Natural killer cell (primary cell): Measurements from ENCODE around the gene ETV1. TPM values are rescaled to one million over a fixed set of nuclear protein-coding genes. Genes with fewer than 3 reads are reported as not detected.

Source experiments
- ATAC-seq, 3 donors: fragments of 150-1000 bp in 2 of 3; fragments of 200-7000 bp in 1 of 3; cut with Tn5 transposase; 1 replicate in 1 of 3; 2 replicates in 2 of 3; pipeline ENCODE4 v1.10.0; 2021; ENCODE audit warnings: mild to moderate bottlenecking in 2 of 3, moderate library complexity in 2 of 3
- DNase-seq, 2 donors: peaks; one replicate each; pipeline versions ENCODE4 v3.0.0 to v3.0.0-alpha.2; 2013 to 2021; ENCODE audit warnings: mixed read lengths in 1 of 2
- H3K27ac ChIP-seq: one replicate; pipeline ENCODE4 v1.5.1; 2013; ENCODE audit warnings: mild to moderate bottlenecking, low read length
- H3K27me3 ChIP-seq: one replicate; pipeline ENCODE4 v1.6.1; 2013; ENCODE audit warnings: low read length; ENCODE audit not compliant: control insufficient read depth, insufficient read depth
- H3K36me3 ChIP-seq: one replicate; pipeline ENCODE4 v1.6.1; 2013; ENCODE audit warnings: low read length; ENCODE audit not compliant: control insufficient read depth, insufficient read depth
- H3K4me1 ChIP-seq: one replicate; pipeline ENCODE4 v1.6.1; 2013; ENCODE audit warnings: low read length; ENCODE audit not compliant: control insufficient read depth, insufficient read depth
- H3K4me3 ChIP-seq: one replicate; pipeline ENCODE4 v1.5.1; 2013; ENCODE audit warnings: low read length
- H3K9me3 ChIP-seq: one replicate; pipeline ENCODE4 v1.6.1; 2013; ENCODE audit warnings: low read length; ENCODE audit not compliant: control insufficient read depth, insufficient read depth
- H3K27ac Mint-ChIP-seq, 2 donors: one replicate each; pipeline ENCODE4 v1.8.0; 2022; ENCODE audit warnings: mild to moderate bottlenecking in 2 of 2, mixed read lengths in 2 of 2, moderate library complexity in 1 of 2
- H3K27me3 Mint-ChIP-seq, 2 donors: one replicate each; pipeline ENCODE4 v1.8.0; 2022; ENCODE audit warnings: low read depth in 2 of 2, mixed read lengths in 2 of 2
- H3K36me3 Mint-ChIP-seq: one replicate; pipeline ENCODE4 v1.8.0; 2022; ENCODE audit warnings: mixed read lengths
- H3K4me1 Mint-ChIP-seq, 2 donors: one replicate each; pipeline ENCODE4 v1.8.0; 2022; ENCODE audit warnings: mixed read lengths in 2 of 2
- H3K4me3 Mint-ChIP-seq: one replicate; pipeline ENCODE4 v1.8.0; 2022; ENCODE audit warnings: mild to moderate bottlenecking, moderate library complexity, mixed read lengths
- H3K9me3 Mint-ChIP-seq, 2 donors: one replicate each; pipeline ENCODE4 v1.8.0; 2022; ENCODE audit warnings: mixed read lengths in 2 of 2
- CTCF ChIP-seq: fragments of 200-600 bp; IDR thresholded peaks from one replicate; pipeline ENCODE4 v1.8.0; 2022; ENCODE audit warnings: antibody characterized with exemption
- WGBS: methylation state at CpG from one replicate; pipeline ENCODE4 v1.1.7; 2013; ENCODE audit warnings: missing lambda C conversion rate; ENCODE audit not compliant: insufficient coverage; 5-methylcytosine and 5-hydroxymethylcytosine counted together
- intact Hi-C: fragments of 100-400 bp; cut with micrococcal nuclease; formaldehyde crosslinking; loops from one replicate; pipeline ENCODE4 v1.14.2; 2022
- total RNA-seq, 4 donors: library from RNA; stranded (reverse); fragments of 120-200 nt in 1 of 4; gene quantifications; one replicate each; pipeline versions ENCODE4 v1.2.3 to v1.2.4, GENCODE V29; 2013 to 2022

The ETV1 gene
- total RNA-seq, 3 donors from 2014 or later (not counting 1 experiment from before 2014, with no cell fraction given), result 0.53 TPM; not detected in 2

GRCh38 chr7:14023342-14023741 lies 33.9 kb upstream of the ETV1 start:
- ATAC-seq (no peak), DNase-seq (no peak)
- Mint-ChIP-seq H3K4me1 (no peaks in the 10 kb centered on the region), H3K9me3 (no peaks in the 10 kb centered on the region), H3K27me3 (peaks cover 0 to 2% of the 10 kb centered on the region in 2 donors), H3K4me3 (no peak overlapping the region), H3K36me3 (no peaks in the 10 kb centered on the region), H3K27ac (no peak overlapping the region)
- WGBS, result 89% methylated on average over 4 of the region's 4 CpGs
- Histone ChIP-seq H3K27ac (no peak overlapping the region), H3K36me3 (no peaks in the 10 kb centered on the region), H3K9me3 (no peaks in the 10 kb centered on the region), H3K4me3 (no peak overlapping the region), H3K27me3 (no peaks in the 10 kb centered on the region), H3K4me1 (no peaks in the 10 kb centered on the region)
- intact Hi-C loops, result no loop called here
- TF ChIP-seq CTCF, result no peak

- Histone ChIP-seq H3K4me1 (no peaks in the 10 kb centered on the region), H3K4me3 (no peak overlapping the region), H3K27ac (no peak overlapping the region), H3K9me3 (no peaks in the 10 kb centered on the region), H3K36me3 (no peaks in the 10 kb centered on the region), H3K27me3 (no peaks in the 10 kb centered on the region)
- WGBS, result 91% methylated on average over 3 of the region's 3 CpGs
- no peak overlapping the region for H3K4me3 Mint-ChIP-seq
- no peak overlapping the region for H3K27ac Mint-ChIP-seq
- peaks cover 0 to 2% of the 10 kb centered on the region in 2 donors for H3K27me3 Mint-ChIP-seq
- H3K4me1 Mint-ChIP-seq, result no peaks in the 10 kb centered on the region
- ATAC-seq (no peak), DNase-seq (no peak)
- TF ChIP-seq CTCF, result no peak
- peaks cover 0 to 3% of the 10 kb centered on the region in 2 donors for H3K9me3 Mint-ChIP-seq
- intact Hi-C loops, result no loop called here
- no peaks in the 10 kb centered on the region for H3K36me3 Mint-ChIP-seq
Observed at GRCh38 chr7:14021069-14021468, 31.6 kb upstream of the ETV1 start.

GRCh38 chr7:14020339-14020900 lies 31.0 kb upstream of the ETV1 start:
- intact Hi-C loops, result no loop called here
- no peaks in the 10 kb centered on the region for H3K36me3 Mint-ChIP-seq
- 71% methylated on average over 2 of the region's 2 CpGs for WGBS

More at GRCh38 chr7:14020339-14020900, 31.0 kb upstream of the ETV1 start:
- H3K27me3 ChIP-seq, result no peaks in the 10 kb centered on the region
- ATAC-seq (no peak), DNase-seq (no peak)
- no peaks in the 10 kb centered on the region for H3K4me1 ChIP-seq
- no peaks in the 10 kb centered on the region for H3K9me3 ChIP-seq
- H3K4me1 Mint-ChIP-seq, result no peaks in the 10 kb centered on the region
- no peak overlapping the region for H3K4me3 Mint-ChIP-seq
- H3K9me3 Mint-ChIP-seq, result peaks cover 0 to 3% of the 10 kb centered on the region in 2 donors
- H3K36me3 ChIP-seq, result no peaks in the 10 kb centered on the region
- no peak for TF ChIP-seq CTCF
- H3K27ac ChIP-seq, result no peak overlapping the region
- peaks cover 0 to 2% of the 10 kb centered on the region in 2 donors for H3K27me3 Mint-ChIP-seq
- no peak overlapping the region for H3K27ac Mint-ChIP-seq
- no peak overlapping the region for H3K4me3 ChIP-seq
